Measurements from ENCODE around the gene PTCHD1.

GRCh38 chrX:23392195-23392594 lies 57.5 kb downstream of the PTCHD1 start:
- TF ChIP-seq POLR2A (conservative IDR thresholded peaks at IDR 0.05) (no peak), ARNT (IDR thresholded peaks at IDR 0.05) (no peak), ZBTB33 (CRISPR knock-in tag; IDR thresholded peaks at IDR 0.05) (no peak), TAF7 (tag; IDR thresholded peaks at IDR 0.05) (no peak), JUN (IDR thresholded peaks at IDR 0.05; ENCODE audit: borderline replicate concordance, low read depth, low read length) (no peak), JUN (CRISPR knock-in tag; IDR thresholded peaks at IDR 0.05; ENCODE audit: borderline replicate concordance) (no peak)

All from K562 (cell line).